DND-41 (cell line): Measurements from ENCODE around the gene STN1.

Experiments used
- ATAC-seq: fragments of 200-7000 bp; cut with Tn5 transposase; 3 replicates; pipeline ENCODE4 v1.9.1; 2021; ENCODE audit warnings: low read depth; ENCODE audit not compliant: insufficient read depth
- DNase-seq: peaks from one replicate; pipeline ENCODE4 v3.0.0-alpha.2; 2020
- H2AFZ ChIP-seq: 2 replicates; pipeline ENCODE4 v1.6.0; 2012; ENCODE audit warnings: low read depth, low read length
- H3K27ac ChIP-seq: 2 replicates; pipeline ENCODE4 v1.5.1; 2012; ENCODE audit warnings: low read length, inconsistent platforms
- H3K27me3 ChIP-seq: fragments of 200-600 bp; sonication (generic); 2 replicates; pipeline ENCODE4 v1.6.0; 2012; ENCODE audit warnings: low read length, mild to moderate bottlenecking, inconsistent platforms; ENCODE audit not compliant: insufficient read depth, poor library complexity
- H3K36me3 ChIP-seq: 2 replicates; pipeline ENCODE4 v1.5.1; 2012; ENCODE audit warnings: low read length, inconsistent platforms; ENCODE audit not compliant: insufficient read depth
- H3K4me1 ChIP-seq: 2 replicates; pipeline ENCODE4 v1.5.1; 2012; ENCODE audit warnings: mild to moderate bottlenecking, low read length; ENCODE audit not compliant: insufficient read depth
- H3K4me2 ChIP-seq: 2 replicates; pipeline ENCODE4 v1.6.0; 2012; ENCODE audit warnings: mild to moderate bottlenecking, moderate library complexity, low read length, inconsistent platforms; ENCODE audit not compliant: insufficient read depth
- H3K4me3 ChIP-seq, 2 experiments: fragments of 200-600 bp in 1 of 2; shearing (Covaris generic) in 1 of 2; 2 replicates each; pipeline ENCODE4 v1.5.1; 2012 to 2016; ENCODE audit warnings: inconsistent platforms in 2 of 2, low read length in 2 of 2, mild to moderate bottlenecking in 2 of 2, low read depth in 1 of 2, moderate library complexity in 1 of 2
- H3K79me2 ChIP-seq: 2 replicates; pipeline ENCODE4 v1.6.0; 2012; ENCODE audit warnings: low read length, inconsistent platforms; ENCODE audit not compliant: insufficient read depth
- H3K9ac ChIP-seq: 2 replicates; pipeline ENCODE4 v1.6.0; 2012; ENCODE audit warnings: low read depth, mild to moderate bottlenecking, inconsistent platforms, low read length, moderate library complexity
- H3K9me3 ChIP-seq: 2 replicates; pipeline ENCODE4 v1.5.1; 2012; ENCODE audit warnings: low read length, moderate library complexity, mild to moderate bottlenecking, inconsistent platforms; ENCODE audit not compliant: insufficient read depth, severe bottlenecking
- H4K20me1 ChIP-seq: 2 replicates; pipeline ENCODE4 v1.6.0; 2012; ENCODE audit warnings: low read length; ENCODE audit not compliant: insufficient read depth
- CTCF ChIP-seq: IDR thresholded peaks from 2 replicates; pipeline ENCODE4 v1.5.1; 2012; ENCODE audit warnings: borderline replicate concordance, low read length, moderate library complexity, mild to moderate bottlenecking; ENCODE audit not compliant: poor library complexity, severe bottlenecking; ENCODE audit errors: extremely low read depth
- EZH2 ChIP-seq: IDR thresholded peaks from 3 replicates; pipeline ENCODE4 v1.6.1; 2012; ENCODE audit warnings: borderline replicate concordance, low read depth, mild to moderate bottlenecking, moderate library complexity, low read length, inconsistent platforms; ENCODE audit not compliant: severe bottlenecking

STN1 gene

GRCh38 chr10:103839872-103840739, 77.9 kb downstream of the STN1 start:
- TF ChIP-seq EZH2 (no peak), CTCF (no peak)
- H4K20me1 ChIP-seq: 0 out of 2 replicates have a peak, but pooled peaks cover 4% of the 10 kb centered on the region
- peaks cover 9% of the 10 kb centered on the region for H3K27me3 ChIP-seq
- no peak overlapping the region for H3K9ac ChIP-seq
- no peak overlapping the region for H2AFZ ChIP-seq
- DNase-seq (no peak), ATAC-seq (no peak)
- no peaks in the 10 kb centered on the region for H3K4me1 ChIP-seq
- no peaks in the 10 kb centered on the region for H3K9me3 ChIP-seq
- no peaks in the 10 kb centered on the region for H3K79me2 ChIP-seq
- no peak overlapping the region for H3K4me2 ChIP-seq
- no peak overlapping the region for H3K4me3 ChIP-seq
- H3K36me3 ChIP-seq: no peaks in the 10 kb centered on the region
- no peak overlapping the region for H3K27ac ChIP-seq

DNA sequence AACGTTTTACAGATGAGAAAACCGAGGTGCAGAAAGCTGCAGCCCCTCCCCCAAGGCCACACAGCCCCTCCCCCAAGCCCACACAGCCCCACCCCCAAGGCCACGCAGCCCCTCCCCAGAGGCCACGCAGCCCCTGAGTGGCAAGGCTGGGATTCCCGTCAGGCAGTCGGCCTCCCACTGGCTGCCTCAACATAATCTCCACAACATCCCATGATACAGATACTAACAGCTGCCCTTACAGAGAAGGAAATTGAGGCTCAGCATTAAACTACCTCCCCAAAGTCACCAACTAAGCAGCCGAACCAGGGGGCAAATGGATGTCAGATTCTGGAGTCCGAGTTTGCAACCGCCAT, 78.5 kb downstream of the STN1 start:
- Histone ChIP-seq H2AFZ (no peak overlapping the region), H4K20me1 (0 out of 2 replicates have a peak, but pooled peaks cover 4% of the 10 kb centered on the region), H3K4me2 (no peak overlapping the region), H3K27me3 (peaks cover 9% of the 10 kb centered on the region), H3K4me1 (no peaks in the 10 kb centered on the region), H3K9ac (no peak overlapping the region), H3K36me3 (no peaks in the 10 kb centered on the region), H3K79me2 (no peaks in the 10 kb centered on the region), H3K9me3 (no peaks in the 10 kb centered on the region), H3K27ac (no peak overlapping the region), H3K4me3 (no peak overlapping the region)
- no peak for TF ChIP-seq CTCF
- no peak for TF ChIP-seq EZH2
- ATAC-seq: no peak
- no peak for DNase-seq

DNA sequence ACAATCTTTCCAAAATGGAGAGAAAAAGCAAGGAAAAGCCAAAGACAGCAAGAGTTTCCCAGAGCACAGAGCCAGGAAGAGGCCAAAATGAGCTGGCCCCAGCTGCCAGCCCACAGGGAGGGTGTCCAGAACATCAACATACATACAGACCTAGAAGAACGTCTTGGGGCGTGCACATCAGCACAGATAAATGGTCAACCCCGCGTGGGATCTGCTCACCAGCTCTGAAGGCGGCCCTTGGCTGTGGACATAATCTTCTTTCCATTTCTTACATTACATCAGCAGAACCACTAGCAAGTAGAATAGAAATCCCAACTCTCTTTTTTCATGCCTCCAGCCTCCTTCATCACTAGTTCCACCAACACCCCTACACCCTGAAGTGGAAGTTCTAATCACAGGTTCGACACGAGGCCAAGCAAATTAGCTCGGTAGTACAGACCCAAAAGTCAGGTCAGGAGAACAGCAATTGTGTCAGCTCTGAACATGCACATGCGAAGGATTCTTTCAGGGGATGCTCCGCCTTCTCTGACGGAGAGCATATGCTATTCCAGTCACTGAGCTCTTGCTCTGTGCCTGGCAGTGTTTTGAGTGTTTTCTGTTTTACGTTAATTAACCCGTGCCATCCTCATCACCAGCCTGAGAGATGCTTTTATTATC, 79.0 kb downstream of the STN1 start:
- no peaks in the 10 kb centered on the region for H3K36me3 ChIP-seq
- H3K9ac ChIP-seq: no peak overlapping the region
- peaks cover 6% of the 10 kb centered on the region for H3K27me3 ChIP-seq
- H3K9me3 ChIP-seq: no peaks in the 10 kb centered on the region
- DNase-seq (no peak), ATAC-seq (no peak)
- no peaks in the 10 kb centered on the region for H3K79me2 ChIP-seq
- H4K20me1 ChIP-seq: 0 out of 2 replicates have a peak, but pooled peaks cover 4% of the 10 kb centered on the region
- H3K4me3 ChIP-seq: no peak overlapping the region
- TF ChIP-seq CTCF (no peak), EZH2 (no peak)
- no peak overlapping the region for H3K4me2 ChIP-seq
- no peak overlapping the region for H2AFZ ChIP-seq
- H3K4me1 ChIP-seq: no peaks in the 10 kb centered on the region
- H3K27ac ChIP-seq: no peak overlapping the region
